Liver (tissue), 9 donors: ENCODE data around the gene PIGL. TPM values are rescaled to one million over a fixed set of nuclear protein-coding genes. Genes with fewer than 3 reads are reported as not detected.

ENCODE experiments used
- DNase-seq: peaks from one replicate; pipeline ENCODE4 v3.0.0-alpha.2; 2017; ENCODE audit warnings: low spot score
- H3K27ac ChIP-seq, 2 donors: one replicate each; pipeline ENCODE4 v1.7.0; 2013; ENCODE audit warnings: inconsistent platforms in 2 of 2, low read length in 2 of 2, control low read depth in 1 of 2, low read depth in 1 of 2, mild to moderate bottlenecking in 1 of 2
- H3K27me3 ChIP-seq, 4 donors: one replicate each; pipeline versions ENCODE4 v1.6.1 to v1.7.0; 2013; ENCODE audit warnings: low read length in 3 of 4, inconsistent platforms in 1 of 4, mild to moderate bottlenecking in 1 of 4, moderate library complexity in 1 of 4; ENCODE audit not compliant: control insufficient read depth in 4 of 4, insufficient read depth in 4 of 4
- H3K36me3 ChIP-seq, 4 donors: one replicate each; pipeline versions ENCODE4 v1.6.1 to v1.7.0; 2013; ENCODE audit warnings: low read length in 3 of 4, mild to moderate bottlenecking in 3 of 4, low read depth in 1 of 4, moderate library complexity in 1 of 4; ENCODE audit not compliant: control insufficient read depth in 4 of 4, insufficient read depth in 3 of 4
- H3K4me1 ChIP-seq, 4 donors: one replicate each; pipeline versions ENCODE4 v1.6.1 to v1.7.0; 2013; ENCODE audit warnings: low read length in 3 of 4, mild to moderate bottlenecking in 3 of 4, moderate library complexity in 1 of 4; ENCODE audit not compliant: control insufficient read depth in 4 of 4, insufficient read depth in 4 of 4
- H3K4me3 ChIP-seq, 3 donors: one replicate each; pipeline versions ENCODE4 v1.6.1 to v1.7.0; 2013; ENCODE audit warnings: low read length in 3 of 3, control low read depth in 1 of 3, low read depth in 1 of 3, mild to moderate bottlenecking in 1 of 3
- H3K9ac ChIP-seq, 2 donors: one replicate each; pipeline ENCODE4 v1.7.0; 2013; ENCODE audit warnings: low read length in 2 of 2, mild to moderate bottlenecking in 2 of 2, moderate library complexity in 2 of 2, control low read depth in 1 of 2, low read depth in 1 of 2
- H3K9me3 ChIP-seq, 4 donors: one replicate each; pipeline versions ENCODE4 v1.6.1 to v1.7.0; 2013; ENCODE audit warnings: low read length in 3 of 4; ENCODE audit not compliant: control insufficient read depth in 4 of 4
- EGR1 ChIP-seq, 2 donors: IDR thresholded peaks; 2 replicates each; pipeline ENCODE4 v1.6.1; 2016 to 2018; ENCODE audit warnings: antibody characterized with exemption in 2 of 2, low read depth in 2 of 2
- HNF4A ChIP-seq, 2 donors: conservative IDR thresholded peaks; 2 replicates each; pipeline ENCODE4 v1.6.1; 2016; ENCODE audit warnings: antibody characterized with exemption in 2 of 2, mild to moderate bottlenecking in 2 of 2
- JUND ChIP-seq, 2 donors: IDR thresholded peaks; 2 replicates each; pipeline ENCODE4 v1.6.1; 2016; ENCODE audit warnings: antibody characterized with exemption in 2 of 2
- NR2F2 ChIP-seq: IDR thresholded peaks from 2 replicates; pipeline ENCODE4 v1.6.1; 2016; ENCODE audit warnings: antibody characterized with exemption
- RAD21 ChIP-seq, 2 donors: IDR thresholded peaks; 2 replicates each; pipeline ENCODE4 v1.6.1; 2016; ENCODE audit warnings: antibody characterized with exemption in 2 of 2, mild to moderate bottlenecking in 2 of 2
- SP1 ChIP-seq: IDR thresholded peaks from 2 replicates; pipeline ENCODE4 v1.6.1; 2018; ENCODE audit warnings: antibody characterized with exemption, mild to moderate bottlenecking
- WGBS: extraction: QIAGEN DNeasy Blood & Tissue Kit; methylation state at CpG from one replicate; pipeline ENCODE4 v1.1.7; 2013; 5-methylcytosine and 5-hydroxymethylcytosine counted together
- polyA plus RNA-seq, 2 donors: library from polyadenylated mRNA; stranded (reverse) in 1 of 2; unstranded in 1 of 2; fragments of 200-250 nt in 1 of 2; fragments of >200 nt in 1 of 2; fragmentation: Nextera tagmentation in 1 of 2; extraction: Ambion mirVana in 1 of 2; gene quantifications; one replicate each; pipeline versions ENCODE4 v1.2.1 to v1.2.3, GENCODE V29; 2013 to 2015
- total RNA-seq, 2 donors: library from RNA; depleted of rRNA; stranded (reverse); fragments of >200 nt; gene quantifications; one replicate each; pipeline ENCODE4 v1.2.3, GENCODE V29; 2014
- TF ChIP-seq, protein P1 (sequence below): IDR thresholded peaks from 2 replicates; pipeline ENCODE4 v1.6.1; 2016; ENCODE audit warnings: antibody characterized with exemption, mild to moderate bottlenecking
- TF ChIP-seq, protein P2 (sequence below): fragments of 150-350 bp; IDR thresholded peaks from 2 replicates; pipeline ENCODE4 v1.5.1; 2017; ENCODE audit warnings: improper control_type of control experiment, low read depth, low read length; ENCODE audit not compliant: missing input control
- donor health status: healthy.
- donor health status: healthy.
- donor health status: healthy.
- donor health status: healthy.
- donor health status: healthy.

PIGL gene
- total and polyA plus RNA-seq, 4 donors = 6.7 to 34.7 (median 14.7) TPM

DNA sequence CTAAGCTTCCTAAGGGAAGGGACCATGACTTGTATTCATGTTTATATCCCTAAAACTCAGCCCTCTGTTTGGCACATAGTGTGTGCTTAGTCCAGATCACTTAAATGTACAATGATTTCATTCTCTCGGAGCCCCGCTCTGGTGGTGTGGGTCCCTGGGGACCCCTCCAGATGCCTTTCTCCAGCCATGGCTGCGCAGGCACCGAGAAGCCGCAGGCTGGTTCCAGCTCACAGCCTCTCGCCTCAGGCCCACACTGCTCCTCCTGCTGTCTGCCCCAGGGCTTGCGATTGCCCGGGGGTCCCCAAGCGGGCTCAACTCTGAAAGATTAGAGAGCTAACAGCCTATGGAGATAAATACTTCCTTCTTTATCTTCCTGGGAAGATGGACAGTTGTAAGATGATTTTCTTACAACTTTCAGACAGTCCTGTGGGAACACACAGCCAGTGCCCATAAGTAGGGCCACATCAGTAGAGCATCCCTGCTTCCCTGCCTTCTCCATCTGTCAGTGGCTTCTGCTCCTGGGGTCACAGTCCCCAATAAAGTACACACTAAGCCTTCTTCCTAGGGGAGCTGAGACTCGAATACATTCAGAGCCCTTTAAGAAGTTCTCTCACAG is 70.0 kb downstream of the PIGL start:
- Histone ChIP-seq H3K4me3 (no peak overlapping the region), H3K4me1 (peaks cover 15 to 44% (median 24%) of the 10 kb centered on the region in 4 donors), H3K9me3 (no peaks in the 10 kb centered on the region), H3K27ac (peak overlapping the region; percentile 93 to 95), H3K27me3 (no peaks in the 10 kb centered on the region), H3K9ac (peak overlapping the region; percentile 34 to 64), H3K36me3 (no peaks in the 10 kb centered on the region)
- TF ChIP-seq EGR1 (IDR thresholded peaks at IDR 0.05; ENCODE audit: low read depth in 2 of 2) = no peak
- TF ChIP-seq, protein P1, sequence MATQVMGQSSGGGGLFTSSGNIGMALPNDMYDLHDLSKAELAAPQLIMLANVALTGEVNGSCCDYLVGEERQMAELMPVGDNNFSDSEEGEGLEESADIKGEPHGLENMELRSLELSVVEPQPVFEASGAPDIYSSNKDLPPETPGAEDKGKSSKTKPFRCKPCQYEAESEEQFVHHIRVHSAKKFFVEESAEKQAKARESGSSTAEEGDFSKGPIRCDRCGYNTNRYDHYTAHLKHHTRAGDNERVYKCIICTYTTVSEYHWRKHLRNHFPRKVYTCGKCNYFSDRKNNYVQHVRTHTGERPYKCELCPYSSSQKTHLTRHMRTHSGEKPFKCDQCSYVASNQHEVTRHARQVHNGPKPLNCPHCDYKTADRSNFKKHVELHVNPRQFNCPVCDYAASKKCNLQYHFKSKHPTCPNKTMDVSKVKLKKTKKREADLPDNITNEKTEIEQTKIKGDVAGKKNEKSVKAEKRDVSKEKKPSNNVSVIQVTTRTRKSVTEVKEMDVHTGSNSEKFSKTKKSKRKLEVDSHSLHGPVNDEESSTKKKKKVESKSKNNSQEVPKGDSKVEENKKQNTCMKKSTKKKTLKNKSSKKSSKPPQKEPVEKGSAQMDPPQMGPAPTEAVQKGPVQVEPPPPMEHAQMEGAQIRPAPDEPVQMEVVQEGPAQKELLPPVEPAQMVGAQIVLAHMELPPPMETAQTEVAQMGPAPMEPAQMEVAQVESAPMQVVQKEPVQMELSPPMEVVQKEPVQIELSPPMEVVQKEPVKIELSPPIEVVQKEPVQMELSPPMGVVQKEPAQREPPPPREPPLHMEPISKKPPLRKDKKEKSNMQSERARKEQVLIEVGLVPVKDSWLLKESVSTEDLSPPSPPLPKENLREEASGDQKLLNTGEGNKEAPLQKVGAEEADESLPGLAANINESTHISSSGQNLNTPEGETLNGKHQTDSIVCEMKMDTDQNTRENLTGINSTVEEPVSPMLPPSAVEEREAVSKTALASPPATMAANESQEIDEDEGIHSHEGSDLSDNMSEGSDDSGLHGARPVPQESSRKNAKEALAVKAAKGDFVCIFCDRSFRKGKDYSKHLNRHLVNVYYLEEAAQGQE = no peak
- TF ChIP-seq, protein P2, sequence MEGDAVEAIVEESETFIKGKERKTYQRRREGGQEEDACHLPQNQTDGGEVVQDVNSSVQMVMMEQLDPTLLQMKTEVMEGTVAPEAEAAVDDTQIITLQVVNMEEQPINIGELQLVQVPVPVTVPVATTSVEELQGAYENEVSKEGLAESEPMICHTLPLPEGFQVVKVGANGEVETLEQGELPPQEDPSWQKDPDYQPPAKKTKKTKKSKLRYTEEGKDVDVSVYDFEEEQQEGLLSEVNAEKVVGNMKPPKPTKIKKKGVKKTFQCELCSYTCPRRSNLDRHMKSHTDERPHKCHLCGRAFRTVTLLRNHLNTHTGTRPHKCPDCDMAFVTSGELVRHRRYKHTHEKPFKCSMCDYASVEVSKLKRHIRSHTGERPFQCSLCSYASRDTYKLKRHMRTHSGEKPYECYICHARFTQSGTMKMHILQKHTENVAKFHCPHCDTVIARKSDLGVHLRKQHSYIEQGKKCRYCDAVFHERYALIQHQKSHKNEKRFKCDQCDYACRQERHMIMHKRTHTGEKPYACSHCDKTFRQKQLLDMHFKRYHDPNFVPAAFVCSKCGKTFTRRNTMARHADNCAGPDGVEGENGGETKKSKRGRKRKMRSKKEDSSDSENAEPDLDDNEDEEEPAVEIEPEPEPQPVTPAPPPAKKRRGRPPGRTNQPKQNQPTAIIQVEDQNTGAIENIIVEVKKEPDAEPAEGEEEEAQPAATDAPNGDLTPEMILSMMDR = no peak
- TF ChIP-seq HNF4A (conservative IDR thresholded peaks at IDR 0.05) = peak; percentile 11 to 50
- DNase-seq = no peak
- WGBS = 83% methylated on average over 10 of the region's 10 CpGs

DNA sequence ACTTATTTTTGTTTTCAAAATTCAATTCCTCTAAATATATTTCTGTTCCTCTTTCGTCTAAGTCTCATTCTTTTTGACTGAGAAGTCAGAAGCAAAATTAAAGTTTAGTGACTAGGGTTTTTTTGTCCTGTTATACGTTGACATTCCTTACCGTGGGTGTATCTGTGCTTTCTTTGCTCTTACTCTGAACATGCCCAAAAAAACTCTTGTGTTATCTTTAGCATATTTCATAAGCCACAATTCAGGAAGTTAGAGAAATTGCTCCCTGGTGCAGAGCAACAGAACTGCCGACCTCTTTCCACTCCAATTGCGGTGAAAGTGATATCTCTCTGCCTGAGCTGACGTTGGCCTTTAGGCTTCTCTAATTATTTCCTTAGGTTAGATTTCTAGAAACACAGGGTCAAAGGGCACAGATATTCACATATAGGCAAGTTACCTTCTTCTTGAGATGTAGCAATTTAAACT is 70.6 kb downstream of the PIGL start:
- peak overlapping the region in 1 of 2 donors; percentile 67 for H3K9ac ChIP-seq
- H3K27me3 ChIP-seq = no peaks in the 10 kb centered on the region
- H3K36me3 ChIP-seq = no peaks in the 10 kb centered on the region
- peak overlapping the region; percentile 93 to 95 for H3K27ac ChIP-seq
- WGBS = 40% methylated on average over 6 of the region's 6 CpGs
- no peak overlapping the region for H3K4me3 ChIP-seq
- TF ChIP-seq NR2F2 (peak; percentile 54), RAD21 (IDR thresholded peaks at IDR 0.05) (peak in 1 of 2 donors; percentile 39), JUND (IDR thresholded peaks at IDR 0.05) (no peak), SP1 (no peak)
- TF ChIP-seq, protein P1 = no peak
- H3K4me1 ChIP-seq = peaks cover 15 to 44% (median 24%) of the 10 kb centered on the region in 4 donors
- no peaks in the 10 kb centered on the region for H3K9me3 ChIP-seq
- no peak for DNase-seq
